ENCODE results near the gene NDUFB10.

Gene NDUFB10

DNA sequence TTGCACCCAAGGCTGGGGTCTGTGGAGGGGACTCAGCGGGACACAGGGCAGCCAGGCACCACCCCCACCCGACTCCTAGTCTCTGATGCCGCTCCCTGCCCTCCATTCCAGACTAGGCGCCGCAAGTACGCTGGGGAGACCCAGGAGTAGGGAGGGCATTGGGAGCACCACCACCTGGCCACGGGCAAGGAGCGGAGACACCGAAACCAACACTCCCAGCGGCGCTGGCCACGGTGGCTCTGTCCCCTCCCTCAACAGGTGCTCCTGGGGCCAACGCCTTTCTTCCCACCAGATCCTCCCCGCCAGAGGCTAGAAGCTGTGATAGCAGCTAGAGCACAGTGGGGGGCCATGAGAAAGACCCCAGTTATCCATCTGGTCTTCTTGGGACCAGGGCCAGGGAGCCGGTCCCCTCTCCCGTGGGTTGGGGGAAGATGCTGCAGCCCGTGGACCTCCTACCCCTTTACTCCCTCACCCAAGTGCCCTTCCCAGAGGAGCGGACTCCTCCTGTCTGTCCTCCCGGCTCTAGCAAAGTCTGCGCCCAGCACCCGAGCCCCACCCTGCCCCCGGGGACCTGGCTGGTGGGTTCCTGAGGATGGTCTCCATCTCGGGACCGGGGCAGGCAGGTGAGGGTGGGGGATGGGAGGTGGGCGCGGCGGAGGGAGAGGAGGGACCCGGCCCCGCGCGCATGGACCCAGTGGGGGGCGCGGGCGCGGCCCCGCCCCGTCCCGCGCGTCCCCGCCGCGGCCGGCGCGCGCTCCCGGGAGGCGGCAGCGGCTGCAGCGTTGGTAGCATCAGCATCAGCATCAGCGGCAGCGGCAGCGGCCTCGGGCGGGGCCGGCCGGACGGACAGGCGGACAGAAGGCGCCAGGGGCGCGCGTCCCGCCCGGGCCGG is 30.1 kb downstream of the NDUFB10 start, which contains the start of gene SYNGR3:
Gene SYNGR3, plus strand, starts transcription at position 762 of the 892 bp plus-strand sequence. CDS start 133 bp downstream, outside the sequence.
- no peak for DNase-seq

DNA sequence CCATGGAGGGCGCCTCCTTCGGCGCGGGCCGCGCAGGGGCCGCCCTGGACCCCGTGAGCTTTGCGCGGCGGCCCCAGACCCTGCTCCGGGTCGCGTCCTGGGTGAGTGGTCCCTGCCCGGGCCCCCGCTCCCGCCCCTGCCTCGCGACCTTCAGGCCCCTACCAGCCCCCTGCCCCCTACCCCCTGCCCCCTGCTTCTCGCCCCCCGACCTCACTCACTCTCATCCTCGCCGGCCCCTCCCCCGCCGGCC is 30.7 kb downstream of the NDUFB10 start:
- DNase-seq, result no peak

DNA sequence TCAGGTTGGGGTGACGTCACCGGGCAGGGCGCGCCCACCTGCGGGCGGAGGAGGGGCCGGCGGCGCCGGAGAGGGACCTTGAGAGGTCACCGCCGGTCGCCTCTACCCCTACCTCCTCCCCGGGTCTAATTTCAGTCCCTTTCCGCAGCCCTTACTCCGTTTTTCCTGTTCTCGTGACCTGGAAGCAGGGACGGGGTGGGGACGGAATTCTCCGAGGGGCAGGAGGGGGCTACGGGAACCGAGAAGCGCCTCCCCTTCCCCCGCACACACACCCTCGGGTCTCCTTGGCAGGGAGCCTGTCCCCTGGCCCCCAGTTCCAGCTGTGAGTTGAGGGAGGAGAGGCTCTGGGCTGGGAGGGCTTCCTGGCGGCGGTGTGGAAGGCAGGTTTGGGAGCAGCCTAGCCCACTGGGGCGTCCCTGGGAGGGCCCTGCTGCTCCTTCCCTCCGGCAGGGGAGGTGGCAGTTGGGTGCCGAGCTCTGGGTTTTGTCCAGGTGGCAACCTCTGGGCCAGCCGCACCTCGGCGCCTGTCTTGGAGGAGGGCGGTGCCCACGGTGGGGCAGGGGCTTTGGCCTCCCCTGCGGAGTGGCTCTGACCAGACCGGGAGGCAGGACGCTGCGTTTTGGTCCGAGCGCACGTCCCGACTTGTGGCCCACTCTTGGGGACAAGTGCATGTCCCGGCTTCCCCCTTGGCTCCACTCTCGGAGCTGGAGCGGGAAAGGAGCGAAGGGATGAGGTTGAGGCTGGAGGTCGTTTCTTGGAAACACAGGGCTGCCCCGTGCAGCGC is 31.2 kb downstream of the NDUFB10 start:
- DNase-seq, result no peak

DNA sequence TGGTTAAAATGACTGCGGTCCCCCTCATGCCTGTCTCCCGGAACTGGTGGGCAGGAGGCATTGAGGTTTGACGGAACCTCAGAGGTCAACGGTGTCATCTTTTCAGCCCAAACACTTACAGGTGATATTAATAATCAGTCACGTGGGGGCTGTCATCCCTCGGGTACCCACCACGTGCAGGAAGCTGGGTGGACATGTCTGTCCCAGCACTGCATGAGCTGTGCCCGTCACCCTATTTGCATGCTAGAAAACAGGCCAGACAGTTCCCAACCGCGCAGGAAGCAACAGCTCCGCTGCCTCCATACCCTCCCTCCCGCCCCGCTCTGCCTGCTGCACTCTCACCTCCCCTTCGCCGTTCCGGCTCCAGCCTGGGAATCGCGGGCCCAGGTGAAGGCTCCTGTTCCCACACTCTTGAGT is 31.8 kb downstream of the NDUFB10 start:
- DNase-seq, result peak in 1 of 2 donors; percentile 14

DNA sequence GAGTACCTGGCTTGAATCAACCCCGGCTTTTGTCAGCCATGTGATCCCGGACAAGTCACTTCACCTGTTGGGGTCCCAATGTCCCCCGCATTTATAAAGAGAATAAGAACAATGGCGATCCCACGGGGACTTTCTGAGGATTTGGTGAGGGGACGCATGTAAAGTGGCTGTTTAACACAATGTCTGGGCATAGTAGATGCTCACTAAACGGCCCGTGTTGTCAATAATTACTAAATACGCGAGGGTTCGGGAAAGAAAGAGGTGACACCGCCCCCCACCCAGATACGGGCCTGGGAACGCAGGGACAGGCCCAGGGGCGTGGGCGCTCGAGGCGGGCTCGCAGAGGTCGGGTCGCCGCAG is 32.2 kb downstream of the NDUFB10 start:
- DNase-seq, result no peak

DNA sequence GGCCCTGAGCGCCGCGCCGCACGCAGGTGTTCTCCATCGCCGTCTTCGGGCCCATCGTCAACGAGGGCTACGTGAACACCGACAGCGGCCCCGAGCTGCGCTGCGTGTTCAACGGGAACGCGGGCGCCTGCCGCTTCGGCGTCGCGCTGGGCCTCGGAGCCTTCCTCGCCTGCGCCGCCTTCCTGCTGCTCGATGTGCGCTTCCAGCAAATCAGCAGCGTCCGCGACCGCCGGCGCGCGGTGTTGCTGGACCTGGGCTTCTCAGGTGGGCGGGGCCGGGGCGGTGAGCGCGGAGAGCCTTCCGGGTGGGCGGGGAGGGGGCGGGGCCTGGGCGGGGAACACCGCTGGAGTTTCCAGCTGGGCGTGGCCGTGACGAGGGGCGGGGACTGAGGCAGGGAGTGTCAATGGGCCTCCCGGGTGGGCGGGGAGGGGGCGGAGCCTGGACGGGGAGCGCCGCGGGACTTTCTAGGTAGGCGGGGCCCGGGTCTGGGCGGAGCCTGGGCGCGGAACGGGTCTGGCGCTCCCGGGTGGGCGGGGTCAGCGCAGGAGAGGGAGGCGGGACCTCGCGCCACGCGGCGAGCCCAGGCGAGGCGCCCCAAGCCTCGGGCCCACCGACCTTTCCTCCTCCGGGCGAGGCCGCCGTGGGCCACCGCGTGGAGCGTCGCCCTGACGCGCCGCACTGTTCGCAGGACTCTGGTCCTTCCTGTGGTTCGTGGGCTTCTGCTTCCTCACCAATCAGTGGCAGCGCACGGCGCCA is 32.8 kb downstream of the NDUFB10 start:
- peak; percentile 93 to 99 for DNase-seq

DNA sequence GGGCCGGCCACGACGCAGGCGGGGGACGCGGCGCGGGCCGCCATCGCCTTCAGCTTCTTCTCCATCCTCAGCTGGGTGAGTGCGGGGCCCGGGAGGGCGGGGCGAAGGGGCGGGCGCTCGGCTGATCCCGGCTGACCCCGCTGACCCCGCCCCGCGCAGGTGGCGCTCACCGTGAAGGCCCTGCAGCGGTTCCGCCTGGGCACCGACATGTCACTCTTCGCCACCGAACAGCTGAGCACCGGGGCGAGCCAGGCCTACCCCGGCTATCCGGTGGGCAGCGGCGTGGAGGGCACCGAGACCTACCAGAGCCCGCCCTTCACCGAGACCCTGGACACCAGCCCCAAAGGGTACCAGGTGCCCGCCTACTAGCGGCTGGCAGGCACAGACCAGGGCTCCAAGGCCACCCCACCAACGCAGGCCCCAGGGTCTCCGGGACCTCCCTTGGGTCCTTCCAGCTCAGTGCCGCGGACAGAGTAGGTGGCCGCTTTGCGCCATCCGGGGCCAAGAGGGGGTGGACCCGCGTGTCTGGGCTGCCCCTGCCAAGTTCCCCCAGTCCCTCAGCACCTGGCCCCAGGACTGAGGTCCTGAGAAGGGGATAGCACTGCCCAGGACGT is 33.5 kb downstream of the NDUFB10 start:
- DNase-seq, result no peak

DNA sequence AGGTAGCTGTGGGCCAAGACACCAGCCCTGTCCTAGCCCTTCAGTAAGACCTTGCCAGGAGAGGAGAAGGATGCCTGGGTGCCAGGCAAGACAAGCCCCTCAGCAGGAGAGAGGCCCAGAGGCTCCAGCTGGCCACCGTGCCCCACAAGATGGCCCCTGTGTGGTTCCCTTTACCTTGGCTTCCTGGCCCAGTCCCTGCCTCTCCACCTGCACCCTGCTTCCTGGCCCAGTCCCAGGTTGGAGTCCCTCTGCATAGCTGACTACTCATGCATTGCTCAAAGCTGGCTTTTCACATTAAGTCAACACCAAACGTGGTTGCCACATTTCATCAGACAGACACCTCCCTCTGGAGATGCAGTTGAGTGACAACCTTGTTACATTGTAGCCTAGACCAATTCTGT is 34.4 kb downstream of the NDUFB10 start:
- peak; percentile 54 to 65 for DNase-seq

DNA sequence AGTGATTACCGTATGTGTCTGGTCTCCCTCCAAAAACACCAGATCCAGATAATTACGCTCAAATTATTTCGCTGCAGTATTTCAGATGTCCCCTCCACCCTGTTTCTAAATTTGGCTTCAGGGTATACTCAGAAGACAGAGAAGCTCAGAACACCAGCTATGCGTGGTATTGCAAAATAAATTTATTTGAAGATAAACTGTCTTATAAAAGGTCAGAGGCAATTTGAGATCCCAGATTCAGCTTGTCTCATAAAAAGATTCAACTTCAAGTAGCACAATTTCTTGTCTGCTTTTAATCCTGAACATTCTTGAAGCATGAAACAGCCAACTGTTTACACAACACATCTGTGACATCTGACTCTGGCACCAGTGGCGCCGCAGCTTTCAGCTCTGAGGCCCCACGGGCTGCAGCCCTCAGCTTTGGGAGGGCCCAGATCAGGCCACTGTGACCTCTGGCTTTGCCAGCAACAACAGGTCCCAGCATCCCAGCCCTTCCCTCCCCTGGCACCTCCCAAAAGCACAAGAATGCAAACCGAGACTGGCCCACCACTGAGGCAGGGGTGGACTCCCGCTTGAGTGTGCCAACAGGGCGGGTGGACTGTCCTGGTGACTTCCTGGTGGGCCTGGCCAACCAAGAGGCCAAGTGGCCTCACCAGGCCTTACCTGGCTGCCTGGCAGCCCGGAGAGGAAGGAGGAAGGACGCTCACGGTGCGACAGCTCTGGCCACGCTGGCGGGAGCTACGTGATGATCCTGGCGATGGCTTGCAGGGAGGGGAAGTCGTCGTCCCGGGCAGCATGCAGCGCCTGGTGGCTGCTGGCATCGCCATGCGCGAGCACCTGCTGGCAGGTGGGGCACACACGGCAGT is 38.4 kb downstream of the NDUFB10 start:
- no peak for DNase-seq

DNA sequence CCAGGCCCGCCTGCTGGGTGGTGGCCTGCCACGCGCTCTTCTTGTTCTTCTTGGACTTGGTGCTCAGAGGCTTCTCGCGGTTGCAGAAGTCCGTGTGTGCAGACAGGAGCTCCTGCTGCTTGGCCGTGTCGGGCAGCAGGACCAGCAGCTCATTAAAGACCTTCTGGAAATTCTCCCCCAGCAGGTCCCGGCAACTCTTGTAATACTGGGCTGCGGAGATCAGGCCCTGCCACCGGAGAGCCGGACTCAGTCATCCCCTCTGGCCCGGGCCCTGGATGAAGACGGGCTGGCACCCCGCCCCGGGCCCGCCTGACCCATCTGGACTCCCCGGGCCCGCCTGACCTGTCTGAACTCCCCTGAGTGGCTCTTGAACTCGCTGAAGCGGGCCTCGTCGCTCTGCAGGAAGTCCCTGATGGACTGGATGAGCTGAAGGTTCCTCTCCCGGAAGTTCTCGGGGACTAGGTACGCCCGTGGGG is 39.1 kb downstream of the NDUFB10 start:
- no peak for DNase-seq

DNA sequence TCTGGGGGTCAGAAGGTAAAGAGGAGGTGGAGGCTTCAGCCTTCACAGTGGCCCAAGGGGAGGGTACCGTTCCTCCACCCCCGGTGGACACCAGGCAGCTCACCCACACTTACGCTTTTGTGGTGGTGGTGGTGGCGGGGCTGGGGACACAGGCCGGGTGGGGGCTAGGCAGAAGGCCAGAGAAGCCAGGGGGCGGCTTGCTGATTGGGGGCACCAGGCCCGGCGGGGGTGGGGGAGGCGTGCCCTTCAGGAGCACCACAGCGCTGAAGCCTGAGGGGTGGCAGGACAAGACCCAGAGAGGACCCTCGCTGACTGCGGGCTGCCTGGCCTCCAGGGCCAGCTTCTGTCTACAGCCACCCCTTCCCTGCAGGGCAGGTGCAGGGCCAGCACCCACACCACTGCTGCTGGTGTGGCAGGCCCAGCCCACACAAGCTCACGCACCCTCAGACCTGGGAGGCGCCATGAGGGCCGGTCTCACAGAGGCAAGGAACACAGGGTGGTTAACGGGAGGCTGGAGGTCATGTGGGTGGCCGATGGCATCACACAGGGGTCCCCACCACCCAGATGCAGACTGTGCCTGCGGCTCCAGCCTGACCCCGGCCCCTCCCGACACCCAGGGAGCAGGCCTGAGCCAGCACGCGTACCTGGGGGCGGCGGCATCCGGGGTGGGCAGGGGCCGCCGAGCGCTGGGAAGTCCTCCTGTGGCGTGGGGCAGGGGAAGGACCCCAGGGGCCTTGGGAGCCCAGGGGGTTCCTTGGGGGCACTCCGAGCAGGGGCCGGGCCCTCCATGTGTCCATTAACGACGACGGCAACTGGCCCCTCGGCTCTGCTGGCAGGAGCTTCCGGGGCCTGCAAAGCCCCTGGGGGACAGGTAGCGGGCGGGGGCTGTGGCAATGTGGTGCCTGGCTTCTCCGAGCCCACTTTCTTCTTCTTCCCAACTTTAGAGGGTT is 39.8 kb downstream of the NDUFB10 start:
- no peak for DNase-seq

DNA sequence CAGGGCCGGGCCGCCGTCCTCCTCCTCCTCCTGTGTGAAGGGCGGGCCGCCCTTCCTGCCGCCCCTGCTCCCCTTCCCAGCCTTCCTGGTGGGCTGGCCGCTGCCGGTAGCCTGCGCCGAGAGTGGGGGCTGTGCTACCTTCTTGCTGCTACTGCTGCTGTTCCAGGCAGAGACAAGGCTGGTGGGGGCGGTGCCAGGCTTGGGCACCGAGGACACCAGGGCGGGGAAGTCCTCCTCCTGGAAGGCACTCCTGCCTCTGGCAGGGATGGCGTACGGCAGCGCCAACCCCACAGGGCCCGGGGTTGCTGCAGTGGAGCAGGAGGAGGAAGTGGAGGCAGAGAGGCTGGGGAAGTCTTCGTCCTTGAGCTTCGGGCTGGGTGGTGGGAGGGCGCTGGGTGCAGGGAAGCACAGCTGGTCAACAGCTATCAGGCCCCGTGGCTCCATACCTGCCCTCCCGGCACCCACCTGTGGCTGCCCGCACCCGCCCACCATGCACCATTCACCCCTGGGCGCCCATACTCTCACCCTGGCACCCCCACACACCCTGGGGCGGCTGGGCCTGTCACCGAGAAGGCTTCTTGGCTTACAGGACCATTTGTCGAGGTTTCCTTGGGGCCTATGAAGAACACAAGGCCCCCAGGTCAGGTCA is 40.7 kb downstream of the NDUFB10 start:
- no peak for DNase-seq

DNA sequence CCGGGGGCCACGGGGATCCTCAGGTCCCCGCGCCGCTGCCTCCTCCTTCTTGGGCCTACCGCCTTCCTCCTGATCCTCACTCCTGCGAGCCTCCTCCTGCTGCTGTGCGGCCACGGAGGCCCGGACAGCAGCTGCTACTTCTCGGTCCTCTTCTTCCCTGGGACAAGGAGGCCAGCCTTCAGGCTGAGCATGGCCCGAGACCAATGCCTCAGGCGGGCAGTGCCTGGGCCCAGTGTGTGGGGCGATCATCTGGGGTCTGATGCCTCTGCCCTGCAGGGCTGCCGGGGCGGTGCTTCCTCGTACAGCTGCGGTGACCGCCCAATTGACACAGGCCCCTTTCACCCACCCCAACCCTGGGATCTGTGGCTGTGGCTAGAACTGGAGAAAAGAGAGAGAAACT is 41.7 kb downstream of the NDUFB10 start:
- no peak for DNase-seq

DNA sequence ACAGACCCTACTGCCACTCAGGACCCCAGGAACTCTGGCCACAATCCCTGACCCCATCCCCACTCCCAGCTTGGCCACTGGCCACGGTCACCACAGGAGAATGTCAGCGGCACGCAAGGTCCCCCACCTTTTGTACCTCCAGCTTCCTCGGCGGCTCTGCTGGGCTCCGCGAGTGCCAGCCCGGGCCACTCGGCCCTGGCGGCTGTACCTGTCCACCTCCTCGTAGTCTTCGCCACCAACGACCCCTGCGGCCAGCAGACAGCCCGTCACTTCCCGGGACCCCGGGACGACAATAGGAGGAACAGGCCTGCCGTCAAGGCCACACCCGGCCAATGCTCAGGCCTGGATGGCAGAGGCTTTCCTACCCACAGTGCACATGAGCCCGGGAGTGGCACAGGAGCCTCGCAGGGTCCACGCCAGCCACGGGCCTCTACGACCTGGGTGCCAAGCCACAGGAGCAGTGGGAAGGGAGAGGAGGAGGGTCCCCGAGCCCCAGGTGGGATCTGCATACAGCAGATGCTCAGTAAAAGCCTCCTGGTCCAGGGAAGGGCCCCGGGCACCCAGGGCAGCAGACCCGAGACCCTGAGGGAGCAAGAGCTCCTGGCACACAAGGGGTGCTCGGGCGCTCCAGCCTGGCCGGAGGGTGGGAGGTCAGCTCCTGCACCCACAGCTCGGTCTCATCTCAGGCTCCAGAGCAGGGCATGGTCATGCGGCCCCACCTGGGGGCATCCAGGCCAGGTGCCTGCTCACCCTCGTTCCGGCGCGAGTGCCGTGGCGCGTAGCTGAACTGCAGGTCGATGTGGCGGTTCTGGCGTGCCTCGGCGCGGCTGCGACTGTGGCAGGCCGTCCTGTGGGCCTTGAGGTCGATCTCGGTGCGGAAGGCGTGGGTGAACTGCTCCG is 42.4 kb downstream of the NDUFB10 start:
- DNase-seq, result no peak

DNA sequence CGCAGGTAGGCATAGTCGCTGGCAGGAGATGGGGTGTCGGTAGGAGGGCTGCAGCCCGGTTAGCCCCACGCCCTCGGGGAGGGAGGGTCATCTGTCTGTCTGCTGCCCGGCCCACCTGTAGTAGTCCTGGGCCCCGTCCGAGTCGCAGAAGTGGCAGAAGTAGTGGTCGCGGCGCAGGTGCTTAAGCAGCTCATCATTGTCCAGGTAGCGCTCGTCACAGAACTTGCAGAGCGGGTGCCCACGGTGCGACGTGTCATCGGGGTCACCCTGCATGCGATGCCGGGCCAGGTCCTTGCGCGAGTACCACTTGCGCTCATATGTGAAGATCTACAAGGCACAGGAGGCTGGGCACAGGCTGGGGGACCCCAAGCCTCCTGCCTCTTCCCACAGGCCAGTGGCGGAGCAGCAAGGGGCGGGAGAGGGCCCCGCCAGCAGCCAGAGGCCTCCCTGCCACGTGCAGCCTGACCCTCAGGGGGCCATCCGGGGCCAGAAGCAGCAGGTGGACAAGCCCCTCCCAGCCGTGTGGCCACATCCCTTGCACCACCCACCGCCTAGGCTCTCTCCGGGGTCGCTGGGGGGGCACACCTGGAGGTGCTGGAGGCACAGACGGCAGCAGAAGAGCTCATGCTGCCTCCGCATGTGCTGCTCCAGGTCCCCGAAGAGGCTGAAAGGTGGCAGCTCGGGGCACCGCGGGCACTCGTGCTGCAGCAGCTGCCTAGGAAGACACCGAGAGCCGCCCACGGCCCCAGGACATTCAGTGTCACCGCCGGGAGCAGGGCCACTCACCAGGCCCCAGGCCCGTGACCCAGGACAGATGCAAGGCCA is 43.3 kb downstream of the NDUFB10 start:
- no peak for DNase-seq

DNA sequence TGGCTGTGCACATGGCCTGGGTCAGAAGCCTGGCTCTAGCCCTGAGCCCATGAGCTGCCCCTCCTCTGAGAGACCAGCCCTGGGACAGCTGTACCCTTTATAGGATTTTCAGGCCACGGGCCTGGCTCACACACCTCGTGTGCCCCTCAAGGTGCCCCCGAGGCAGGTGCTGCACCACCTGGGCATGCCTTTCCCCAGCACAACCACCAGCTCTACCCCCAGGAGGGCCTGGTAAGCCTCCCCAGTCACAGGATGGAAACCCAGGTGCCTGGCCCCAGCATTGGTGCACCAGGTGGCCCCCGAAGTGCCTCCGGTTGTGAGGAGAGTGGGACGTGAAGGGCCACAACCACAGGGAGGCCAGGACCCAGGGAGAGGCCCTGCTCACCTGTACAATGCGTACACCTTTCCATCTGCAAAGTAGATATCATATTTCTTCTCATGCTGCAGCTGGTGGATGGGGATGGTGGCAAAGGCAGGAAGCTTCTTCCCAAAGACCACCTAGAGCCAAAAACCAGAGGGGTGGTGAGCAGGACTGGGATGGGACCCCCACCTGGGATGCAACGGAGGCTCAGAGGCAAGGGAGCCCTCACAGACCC is 44.0 kb downstream of the NDUFB10 start:
- DNase-seq, result no peak

DNA sequence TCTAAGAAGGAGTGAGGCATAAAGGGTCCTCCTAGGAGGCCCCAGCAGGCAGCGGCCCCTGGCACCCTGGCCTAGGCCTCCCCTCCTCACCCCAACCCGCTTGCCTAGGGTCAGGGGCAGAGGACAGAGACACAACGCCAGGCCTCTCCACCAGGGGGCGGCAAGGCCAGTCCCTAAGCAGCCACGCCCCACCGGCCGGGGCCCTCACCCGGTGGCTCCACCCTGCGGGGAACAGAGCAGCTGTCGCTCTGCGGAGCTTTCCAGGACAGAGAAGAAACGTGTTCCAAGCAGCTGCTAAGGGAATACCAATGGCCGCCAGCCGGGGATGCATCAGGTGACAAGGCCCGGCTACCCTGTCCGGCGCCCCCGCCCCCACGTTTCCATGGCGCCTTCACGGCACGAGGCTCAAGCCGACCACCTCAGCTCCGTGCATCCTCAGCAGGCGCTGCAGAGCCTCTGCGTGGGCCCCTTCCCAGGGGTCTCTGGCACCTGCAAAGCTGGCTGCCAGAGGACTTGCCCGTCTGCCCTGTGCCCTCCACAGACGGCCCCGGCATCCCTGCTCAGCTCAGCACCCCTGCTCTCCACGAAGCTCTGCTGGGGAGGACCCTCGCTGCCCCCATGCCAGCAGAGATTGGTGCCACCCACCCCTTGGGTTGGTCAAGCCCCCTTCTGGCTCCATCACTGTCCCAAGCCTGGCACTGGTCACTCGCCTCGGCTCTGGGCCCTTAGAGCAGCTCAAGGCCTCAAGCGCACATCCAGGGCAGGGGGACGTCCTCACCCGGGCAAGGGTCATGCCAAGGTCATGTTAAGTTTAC is 44.7 kb downstream of the NDUFB10 start:
- peak; percentile 84 to 94 for DNase-seq
